K562 (cell line): ENCODE data around the gene PRKCSH. TPM values are rescaled to one million over a fixed set of nuclear protein-coding genes. Genes with fewer than 3 reads are reported as not detected.

Experiments used
- ATAC-seq: fragments of 200-7000 bp; cut with Tn5 transposase; 3 replicates; pipeline ENCODE4 v1.9.1; 2020; ENCODE audit warnings: moderate library complexity
- BruUV-seq: library from RNA; stranded (reverse); fragments of 400-500 nt; replicated peaks from 2 replicates; lab custom pipeline; 2021; lab: Mats Ljungman, UMichigan
- CTCF ChIA-PET: fragments of 300-600 bp; formaldehyde crosslinking; extraction: SDS; loops from one replicate; lab custom pipeline; 2021; ENCODE audit warnings: low intra/inter-chr PET ratio; lab: Yijun Ruan, JAX
- POLR2A ChIA-PET: fragments of 300-600, 350-650 bp; sonication (Branson Sonifier 250); formaldehyde crosslinking; extraction: SDS; loops from one replicate; lab custom pipeline; 2021; ENCODE audit warnings: antibody characterized with exemption, inconsistent platforms; lab: Yijun Ruan, JAX
- DNase-seq, 4 experiments: peaks; one replicate each; pipeline versions ENCODE4 v3.0.0 to v3.0.0-alpha.2; 2011 to 2018; ENCODE audit warnings: low spot score in 3 of 4, mixed read lengths in 3 of 4; ENCODE audit errors: extremely low read depth in 1 of 4
- FAIRE-seq: peaks from 2 replicates; lab custom pipeline; 2011; peaks lifted over from hg19 to GRCh38; lab: Jason Lieb, UNC
- H2AFZ ChIP-seq: 2 replicates; pipeline ENCODE4 v1.6.0; 2011; ENCODE audit warnings: low read depth, low read length, control low read depth, inconsistent platforms
- H3K27ac ChIP-seq: fragments of 200-600 bp; 3 replicates; pipeline ENCODE4 v1.8.0; 2011; ENCODE audit warnings: low read depth, mild to moderate bottlenecking, control low read depth, inconsistent platforms, low read length, moderate library complexity, mixed read lengths; ENCODE audit errors: extremely low read depth
- H3K27me3 ChIP-seq, 2 experiments: fragments of 300-600 bp in 1 of 2; 2 replicates in 1 of 2; 3 replicates in 1 of 2; pipeline versions ENCODE4 v1.6.0 to v1.8.0; 2011; ENCODE audit warnings: inconsistent platforms in 2 of 2, low read length in 2 of 2, mild to moderate bottlenecking in 1 of 2, mixed read lengths in 1 of 2, moderate library complexity in 1 of 2; ENCODE audit not compliant: control insufficient read depth in 2 of 2, insufficient read depth in 2 of 2
- H3K36me3 ChIP-seq: fragments of 300-600 bp; 3 replicates; pipeline ENCODE4 v1.8.0; 2011; ENCODE audit warnings: mild to moderate bottlenecking, low read length, inconsistent platforms; ENCODE audit not compliant: control insufficient read depth, insufficient read depth
- H3K4me1 ChIP-seq, 2 experiments: fragments of 200-600 bp in 1 of 2; replicated peaks in 1 of 2; 2 replicates in 1 of 2; 3 replicates in 1 of 2; pipeline versions ENCODE4 v1.5.1 to v1.8.0; 2011; ENCODE audit warnings: inconsistent platforms in 2 of 2, low read length in 2 of 2, mild to moderate bottlenecking in 1 of 2, mixed read lengths in 1 of 2, moderate library complexity in 1 of 2; ENCODE audit not compliant: control insufficient read depth in 2 of 2, insufficient read depth in 2 of 2
- H3K4me2 ChIP-seq: 2 replicates; pipeline ENCODE4 v1.6.1; 2011; ENCODE audit warnings: low read length, control low read depth, inconsistent platforms, mixed read lengths; ENCODE audit not compliant: insufficient read depth
- H3K4me3 ChIP-seq: fragments of 200-600 bp; sonication (generic), shearing (Covaris generic); 2 replicates; pipeline ENCODE4 v1.5.1; 2016; ENCODE audit warnings: control low read depth, inconsistent platforms
- H3K79me2 ChIP-seq: fragments of 200-600 bp; 3 replicates; pipeline ENCODE4 v1.8.0; 2011; ENCODE audit warnings: low read length, inconsistent platforms; ENCODE audit not compliant: control insufficient read depth, insufficient read depth
- H3K9ac ChIP-seq, 2 experiments: 2 replicates each; pipeline versions ENCODE4 v1.6.0 to v1.6.1; 2011; ENCODE audit warnings: low read depth in 2 of 2, low read length in 2 of 2, control low read depth in 1 of 2, inconsistent platforms in 1 of 2, mild to moderate bottlenecking in 1 of 2, mixed read lengths in 1 of 2; ENCODE audit not compliant: insufficient read depth in 1 of 2
- H3K9me1 ChIP-seq: one replicate; pipeline ENCODE4 v1.6.0; 2011; ENCODE audit warnings: inconsistent platforms, mild to moderate bottlenecking, low read length, moderate library complexity; ENCODE audit not compliant: control insufficient read depth, insufficient read depth
- H3K9me3 ChIP-seq: replicated peaks from 2 replicates; pipeline ENCODE4 v1.5.1; 2011; ENCODE audit warnings: low read depth, low read length, inconsistent platforms; ENCODE audit not compliant: control insufficient read depth, insufficient read depth
- H4K20me1 ChIP-seq: replicated peaks from 2 replicates; pipeline ENCODE4 v1.6.1; 2011; ENCODE audit warnings: low read length, inconsistent platforms, mixed read lengths; ENCODE audit not compliant: control insufficient read depth, insufficient read depth
- CBX3 ChIP-seq, 2 experiments: IDR thresholded peaks; 1 replicate in 1 of 2; 2 replicates in 1 of 2; pipeline ENCODE4 v1.6.1; 2012; ENCODE audit warnings: inconsistent platforms in 2 of 2, low read length in 2 of 2, borderline replicate concordance in 1 of 2, control low read depth in 1 of 2
- MCM2 ChIP-seq: fragments of 450-650 bp; IDR thresholded peaks from 2 replicates; pipeline ENCODE4 v1.6.1; 2017; ENCODE audit warnings: low read depth, mild to moderate bottlenecking
- RBM17 ChIP-seq: fragments of 200-400 bp; formaldehyde crosslinking; IDR thresholded peaks from 2 replicates; pipeline ENCODE4 v1.6.1; 2017; ENCODE audit warnings: low read depth, mild to moderate bottlenecking, low read length, borderline replicate concordance
- RFX5 ChIP-seq: IDR thresholded peaks from 2 replicates; pipeline ENCODE4 v1.6.1; 2011; ENCODE audit warnings: low read depth, mild to moderate bottlenecking, improper control_type of control experiment, low read length
- SMARCC2 ChIP-seq: fragments of 450-650 bp; IDR thresholded peaks from 2 replicates; pipeline ENCODE4 v1.6.1; 2017; ENCODE audit warnings: antibody characterized with exemption, moderate library complexity, mild to moderate bottlenecking, low read depth
- TOE1 ChIP-seq, 2 experiments: fragments of 450-650 bp in 1 of 2; sonication (generic) in 1 of 2; formaldehyde crosslinking in 1 of 2; IDR thresholded peaks; 2 replicates each; pipeline versions ENCODE4 v1.7.1 to v1.8.0; 2016 to 2022; ENCODE audit warnings: borderline replicate concordance in 2 of 2, mild to moderate bottlenecking in 2 of 2, antibody characterized with exemption in 1 of 2, inconsistent platforms in 1 of 2, low read depth in 1 of 2, missing genetic modification reagents in 1 of 2, moderate library complexity in 1 of 2
- ZBED1 ChIP-seq: IDR thresholded peaks from 2 replicates; pipeline ENCODE4 v1.6.1; 2014
- ZBTB2 ChIP-seq: fragments of 450-650 bp; IDR thresholded peaks from 2 replicates; pipeline ENCODE4 v1.6.1; 2016; ENCODE audit warnings: antibody characterized with exemption
- ZBTB7A ChIP-seq: IDR thresholded peaks from 2 replicates; pipeline ENCODE4 v1.6.1; 2011; ENCODE audit warnings: low read depth, mild to moderate bottlenecking, low read length, moderate library complexity, borderline replicate concordance; ENCODE audit not compliant: control insufficient read depth
- ZNF124 ChIP-seq: sonication (generic); formaldehyde crosslinking; IDR thresholded peaks from 2 replicates; pipeline ENCODE4 v1.8.1; 2022; ENCODE audit warnings: missing genetic modification reagents
- ZNF512 ChIP-seq: IDR thresholded peaks from 2 replicates; pipeline ENCODE4 v1.6.1; 2016; ENCODE audit warnings: missing genetic modification characterization, missing compliant biosample characterization
- ZNF695 ChIP-seq: fragments of 450-650 bp; formaldehyde crosslinking; IDR thresholded peaks from 2 replicates; pipeline ENCODE4 v1.4.0; 2020; ENCODE audit warnings: mild to moderate bottlenecking, moderate library complexity
- whole genome bisulfite sequencing: fragments of 100-300 bp; shearing (Covaris generic); methylation state at CpG from one replicate; pipeline ENCODE4 v1.1.6; 2016; ENCODE audit warnings: low coverage, mixed read lengths; ENCODE audit not compliant: insufficient coverage; ENCODE audit errors: missing lambda C conversion rate; 5-methylcytosine and 5-hydroxymethylcytosine counted together
- in situ Hi-C: fragments of 300-500 bp; cut with MboI; formaldehyde crosslinking; loops from 4 replicates; pipeline ENCODE4 v1.15.0; 2018; ENCODE audit warnings: inconsistent platforms, mixed read lengths
- intact Hi-C: fragments of 100-400 bp; cut with micrococcal nuclease; formaldehyde crosslinking; loops from 2 replicates; pipeline ENCODE4 v1.14.2; 2022
- polyA plus RNA-seq, 8 experiments: library from polyadenylated mRNA; depleted of rRNA in 4 of 8; stranded (reverse) in 5 of 8; unstranded in 3 of 8; fragments of >200 nt; fragmentation: Nextera tagmentation in 2 of 8; fragmentation: Illumina TruSeq in 1 of 8; extraction: Ambion mirVana in 2 of 8; extraction: Trizol in 1 of 8; gene quantifications; 2 replicates each; pipeline versions ENCODE4 v1.2.1 to v1.2.3, GENCODE V29; 2011 to 2014; ENCODE audit warnings: inconsistent platforms in 1 of 8, missing spikeins in 1 of 8
- total RNA-seq, 7 experiments: library from RNA; depleted of rRNA in 6 of 7; stranded (reverse); fragments of >200 nt in 6 of 7; fragmentation: Illumina TruSeq in 2 of 7; extraction: Trizol in 2 of 7; gene quantifications; 2 replicates each; pipeline versions ENCODE4 v1.2.1 to v1.2.3, GENCODE V29; 2011 to 2021; ENCODE audit warnings: low replicate concordance in 1 of 7
- TF ChIP-seq, protein P1 (sequence below): fragments of 450-650 bp; IDR thresholded peaks from 2 replicates; pipeline ENCODE4 v1.6.1; 2014; ENCODE audit warnings: low read depth, mild to moderate bottlenecking, moderate library complexity, borderline replicate concordance
- TF ChIP-seq, protein P2 (sequence below): fragments of 250-450 bp; sonication (Bioruptor Pico); IDR thresholded peaks from 2 replicates; pipeline ENCODE4 v1.8.0; 2022; ENCODE audit warnings: inconsistent platforms, mild to moderate bottlenecking, moderate library complexity, borderline replicate concordance

The PRKCSH gene
- total and polyA plus RNA-seq, 9 of the 15 experiments (the other 6 are each of a cell fraction or from before 2014, with no cell fraction given): 2.3 to 297 (median 48.1) TPM

DNA sequence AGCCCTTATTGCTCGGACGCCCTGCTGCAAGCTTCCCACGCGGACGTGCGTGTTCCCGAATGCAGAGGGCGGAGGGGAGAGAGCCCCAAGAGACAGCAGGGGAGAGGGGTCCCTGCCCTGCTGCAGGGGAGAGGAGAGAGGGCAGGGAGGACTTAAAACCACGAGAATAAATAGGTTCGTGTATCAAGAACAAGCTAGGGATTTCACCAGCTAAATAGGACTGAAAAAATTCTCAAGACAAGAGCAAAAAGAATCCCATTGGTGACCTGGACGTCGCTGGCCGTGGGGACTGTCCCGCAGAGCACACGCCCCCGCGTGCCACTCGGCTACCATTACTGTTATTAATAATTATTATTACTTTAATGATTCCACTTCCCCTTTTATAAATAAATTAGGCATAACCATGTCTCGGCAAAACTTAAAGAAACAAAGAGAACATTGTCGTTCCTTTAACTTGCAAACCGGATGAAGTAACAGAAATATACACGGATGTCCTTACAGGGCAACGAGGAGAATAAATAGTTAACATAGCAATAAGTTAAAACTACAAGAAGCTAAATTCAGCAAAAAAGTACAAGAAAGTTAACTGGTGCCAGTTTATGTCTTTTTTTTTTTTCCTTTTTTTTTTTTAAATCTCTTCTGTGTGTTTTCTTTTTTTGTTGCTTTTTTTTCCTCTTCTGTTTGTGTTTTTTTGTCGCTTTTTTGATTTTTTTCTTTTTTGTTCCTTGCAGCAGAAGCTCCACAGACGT, 16.6 kb downstream of the PRKCSH start:
- H3K79me2 ChIP-seq: no peaks in the 10 kb centered on the region
- no TSS peak for BruUV-seq
- FAIRE-seq (no peak), DNase-seq (peak in 1 of 4 experiments; percentile 16), ATAC-seq (no peak)
- peaks cover 36% of the 10 kb centered on the region; the same call in 1 of the 3 replicates for H3K36me3 ChIP-seq
- POLR2A ChIA-PET: interaction anchor here (0.7 kb wide), 1 partner anchor 169 kb away, joined by 3 read pairs; no protein-coding TSS in a partner anchor
- no peaks in the 10 kb centered on the region for H3K9me3 ChIP-seq
- H3K4me1 ChIP-seq: peaks cover 0 to 53% of the 10 kb centered on the region in 2 experiments; a peak in 3 of 5 replicates
- H3K9ac ChIP-seq: 0 out of 4 replicates have a peak overlapping the region, but pooled peaks of 1 of the 2 experiments have one; percentile 31
- no peaks in the 10 kb centered on the region for H4K20me1 ChIP-seq
- H2AFZ ChIP-seq: no peak overlapping the region
- intact Hi-C loops (loop anchor here (2.0 kb wide), 1 partner anchor 31 kb away; no protein-coding TSS in a partner anchor), in situ Hi-C loops (no loop called here)
- 61% methylated on average over 16 of the region's 25 CpGs for WGBS
- no peak overlapping the region for H3K4me2 ChIP-seq
- no peak overlapping the region for H3K27ac ChIP-seq
- CTCF ChIA-PET: interaction anchor here (0.7 to 0.8 kb wide), 3 partner anchors 31 to 149 kb away, joined by 3 to 5 read pairs (median 5); no protein-coding TSS in a partner anchor
- H3K4me3 ChIP-seq: no peak overlapping the region
- H3K9me1 ChIP-seq: no peaks in the 10 kb centered on the region
- H3K27me3 ChIP-seq: no peaks in the 10 kb centered on the region
- no peak for TF ChIP-seq ZNF124 (CRISPR knock-in tag)
- no peak for TF ChIP-seq ZBTB7A
- peak; percentile 75; the same call in 1 of the 2 replicates for TF ChIP-seq ZNF512 (tag)
- TF ChIP-seq RFX5: no peak
- no peak for TF ChIP-seq SMARCC2
- TF ChIP-seq CBX3 (IDR thresholded peaks at IDR 0.05; ENCODE audit: borderline replicate concordance in 1 of 2, low read length in 2 of 2): no peak
- TF ChIP-seq TOE1 (IDR thresholded peaks at IDR 0.05; ENCODE audit: borderline replicate concordance): no peak
- no peak for TF ChIP-seq TOE1 (CRISPR knock-in tag; IDR thresholded peaks at IDR 0.05; ENCODE audit: borderline replicate concordance, low read depth)
- TF ChIP-seq, protein P1, sequence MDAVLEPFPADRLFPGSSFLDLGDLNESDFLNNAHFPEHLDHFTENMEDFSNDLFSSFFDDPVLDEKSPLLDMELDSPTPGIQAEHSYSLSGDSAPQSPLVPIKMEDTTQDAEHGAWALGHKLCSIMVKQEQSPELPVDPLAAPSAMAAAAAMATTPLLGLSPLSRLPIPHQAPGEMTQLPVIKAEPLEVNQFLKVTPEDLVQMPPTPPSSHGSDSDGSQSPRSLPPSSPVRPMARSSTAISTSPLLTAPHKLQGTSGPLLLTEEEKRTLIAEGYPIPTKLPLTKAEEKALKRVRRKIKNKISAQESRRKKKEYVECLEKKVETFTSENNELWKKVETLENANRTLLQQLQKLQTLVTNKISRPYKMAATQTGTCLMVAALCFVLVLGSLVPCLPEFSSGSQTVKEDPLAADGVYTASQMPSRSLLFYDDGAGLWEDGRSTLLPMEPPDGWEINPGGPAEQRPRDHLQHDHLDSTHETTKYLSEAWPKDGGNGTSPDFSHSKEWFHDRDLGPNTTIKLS: no peak
- no peak for TF ChIP-seq ZBED1
- no peak for TF ChIP-seq MCM2
- no peak for TF ChIP-seq RBM17
- TF ChIP-seq, protein P2, sequence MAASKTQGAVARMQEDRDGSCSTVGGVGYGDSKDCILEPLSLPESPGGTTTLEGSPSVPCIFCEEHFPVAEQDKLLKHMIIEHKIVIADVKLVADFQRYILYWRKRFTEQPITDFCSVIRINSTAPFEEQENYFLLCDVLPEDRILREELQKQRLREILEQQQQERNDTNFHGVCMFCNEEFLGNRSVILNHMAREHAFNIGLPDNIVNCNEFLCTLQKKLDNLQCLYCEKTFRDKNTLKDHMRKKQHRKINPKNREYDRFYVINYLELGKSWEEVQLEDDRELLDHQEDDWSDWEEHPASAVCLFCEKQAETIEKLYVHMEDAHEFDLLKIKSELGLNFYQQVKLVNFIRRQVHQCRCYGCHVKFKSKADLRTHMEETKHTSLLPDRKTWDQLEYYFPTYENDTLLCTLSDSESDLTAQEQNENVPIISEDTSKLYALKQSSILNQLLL (CRISPR knock-in tag): no peak
- TF ChIP-seq ZNF695 (CRISPR knock-in tag): no peak
- TF ChIP-seq ZBTB2: no peak
